HL-60 (cell line): ENCODE data around the gene NUP93. TPM values are rescaled to one million over a fixed set of nuclear protein-coding genes. Genes with fewer than 3 reads are reported as not detected.

Experiments
- DNase-seq, 2 experiments: peaks; one replicate each; pipeline ENCODE4 v3.0.0-alpha.2; 2010 to 2020; ENCODE audit warnings: low read depth in 1 of 2, low spot score in 1 of 2
- H3K27ac ChIP-seq: fragments of 250-450 bp; sonication (Bioruptor Pico); replicated peaks from 2 replicates; pipeline ENCODE4 v1.5.1; 2020; ENCODE audit warnings: mild to moderate bottlenecking, moderate library complexity
- H3K27me3 ChIP-seq: fragments of 250-450 bp; sonication (Bioruptor Pico); 2 replicates; pipeline ENCODE4 v1.5.1; 2021; ENCODE audit warnings: mild to moderate bottlenecking, moderate library complexity; ENCODE audit not compliant: insufficient read depth, poor library complexity, severe bottlenecking
- H3K4me3 ChIP-seq: replicated peaks from 2 replicates; pipeline ENCODE4 v1.5.1; 2011; ENCODE audit warnings: mild to moderate bottlenecking, control low read depth, low read length; ENCODE audit not compliant: insufficient read depth
- CTCF ChIP-seq: IDR thresholded peaks from one replicate; pipeline ENCODE4 v1.5.1; 2011; ENCODE audit warnings: low read length, control low read depth, inconsistent platforms; ENCODE audit not compliant: insufficient read depth
- GABPA ChIP-seq: IDR thresholded peaks from 2 replicates; pipeline ENCODE4 v1.6.1; 2012; ENCODE audit warnings: low read depth
- POLR2AphosphoS5 ChIP-seq: IDR thresholded peaks from 2 replicates; pipeline ENCODE4 v1.6.1; 2012; ENCODE audit warnings: low read depth
- SPI1 ChIP-seq: IDR thresholded peaks from 2 replicates; pipeline ENCODE4 v1.6.1; 2012; ENCODE audit warnings: low read depth, mild to moderate bottlenecking, borderline replicate concordance
- microRNA-seq: library from miRNA; unstranded; fragments of <30 nt; microRNA quantifications from one replicate; pipeline ENCODE4, GENCODE V29; 2018
- TF ChIP-seq, protein P1 (sequence below): IDR thresholded peaks from 2 replicates; pipeline ENCODE4 v1.6.1; 2012; ENCODE audit warnings: low read depth; ENCODE audit not compliant: insufficient replicate concordance

Gene NUP93

GRCh38 chr16:56897026-56897799, 167.3 kb downstream of the NUP93 start:
- no peaks in the 10 kb centered on the region for H3K27me3 ChIP-seq

DNA sequence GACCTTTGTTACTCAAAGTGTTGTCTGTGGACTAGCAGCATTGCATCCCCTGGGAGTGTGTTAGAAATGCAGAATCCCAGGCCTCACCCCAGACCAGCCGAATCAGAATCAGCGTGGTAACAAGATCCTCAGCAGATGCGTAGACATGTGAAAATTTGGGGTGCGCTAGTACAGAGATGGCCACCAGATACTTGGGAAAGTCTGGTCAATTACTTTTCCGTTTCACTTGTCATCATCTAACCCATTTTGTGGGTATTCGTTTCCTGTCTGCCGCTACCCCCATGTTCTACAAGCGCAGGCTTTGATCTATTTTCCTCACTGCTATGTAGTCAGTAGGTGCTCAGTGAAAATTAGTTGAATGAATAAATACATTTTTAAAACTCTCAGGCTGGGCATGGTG, 168.9 kb downstream of the NUP93 start:
- H3K27ac ChIP-seq: no peak overlapping the region
- H3K27me3 ChIP-seq: no peaks in the 10 kb centered on the region
- no peak for DNase-seq
- TF ChIP-seq GABPA (no peak), POLR2AphosphoS5 (no peak), SPI1 (no peak), CTCF (no peak)
- TF ChIP-seq, protein P1, sequence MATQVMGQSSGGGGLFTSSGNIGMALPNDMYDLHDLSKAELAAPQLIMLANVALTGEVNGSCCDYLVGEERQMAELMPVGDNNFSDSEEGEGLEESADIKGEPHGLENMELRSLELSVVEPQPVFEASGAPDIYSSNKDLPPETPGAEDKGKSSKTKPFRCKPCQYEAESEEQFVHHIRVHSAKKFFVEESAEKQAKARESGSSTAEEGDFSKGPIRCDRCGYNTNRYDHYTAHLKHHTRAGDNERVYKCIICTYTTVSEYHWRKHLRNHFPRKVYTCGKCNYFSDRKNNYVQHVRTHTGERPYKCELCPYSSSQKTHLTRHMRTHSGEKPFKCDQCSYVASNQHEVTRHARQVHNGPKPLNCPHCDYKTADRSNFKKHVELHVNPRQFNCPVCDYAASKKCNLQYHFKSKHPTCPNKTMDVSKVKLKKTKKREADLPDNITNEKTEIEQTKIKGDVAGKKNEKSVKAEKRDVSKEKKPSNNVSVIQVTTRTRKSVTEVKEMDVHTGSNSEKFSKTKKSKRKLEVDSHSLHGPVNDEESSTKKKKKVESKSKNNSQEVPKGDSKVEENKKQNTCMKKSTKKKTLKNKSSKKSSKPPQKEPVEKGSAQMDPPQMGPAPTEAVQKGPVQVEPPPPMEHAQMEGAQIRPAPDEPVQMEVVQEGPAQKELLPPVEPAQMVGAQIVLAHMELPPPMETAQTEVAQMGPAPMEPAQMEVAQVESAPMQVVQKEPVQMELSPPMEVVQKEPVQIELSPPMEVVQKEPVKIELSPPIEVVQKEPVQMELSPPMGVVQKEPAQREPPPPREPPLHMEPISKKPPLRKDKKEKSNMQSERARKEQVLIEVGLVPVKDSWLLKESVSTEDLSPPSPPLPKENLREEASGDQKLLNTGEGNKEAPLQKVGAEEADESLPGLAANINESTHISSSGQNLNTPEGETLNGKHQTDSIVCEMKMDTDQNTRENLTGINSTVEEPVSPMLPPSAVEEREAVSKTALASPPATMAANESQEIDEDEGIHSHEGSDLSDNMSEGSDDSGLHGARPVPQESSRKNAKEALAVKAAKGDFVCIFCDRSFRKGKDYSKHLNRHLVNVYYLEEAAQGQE: no peak
- H3K4me3 ChIP-seq: no peak overlapping the region

More at GRCh38 chr16:56897026-56897799, 167.3 kb downstream of the NUP93 start:
- DNase-seq: no peak
- Histone ChIP-seq H3K4me3 (no peak overlapping the region), H3K27ac (no peak overlapping the region)
- TF ChIP-seq GABPA: no peak
- no peak for TF ChIP-seq POLR2AphosphoS5
- no peak for TF ChIP-seq CTCF
- no peak for TF ChIP-seq SPI1
- TF ChIP-seq, protein P1: no peak

Small RNA genes within 50 kb of the gene (microRNA-seq; reads per million reads assigned to microRNA genes)
- gene MIR138-2: not detected
